NB4 (cell line): ENCODE measurements around the gene CYB561D2.

Experiments used
- MYC ChIP-seq: IDR thresholded peaks from 2 replicates; pipeline ENCODE4 v1.6.1; 2011; ENCODE audit warnings: low read depth, low read length
- POLR2A ChIP-seq: IDR thresholded peaks from 2 replicates; pipeline ENCODE4 v1.6.1; 2011; ENCODE audit warnings: mild to moderate bottlenecking; ENCODE audit not compliant: insufficient read length; ENCODE audit errors: extremely low read depth

DNA sequence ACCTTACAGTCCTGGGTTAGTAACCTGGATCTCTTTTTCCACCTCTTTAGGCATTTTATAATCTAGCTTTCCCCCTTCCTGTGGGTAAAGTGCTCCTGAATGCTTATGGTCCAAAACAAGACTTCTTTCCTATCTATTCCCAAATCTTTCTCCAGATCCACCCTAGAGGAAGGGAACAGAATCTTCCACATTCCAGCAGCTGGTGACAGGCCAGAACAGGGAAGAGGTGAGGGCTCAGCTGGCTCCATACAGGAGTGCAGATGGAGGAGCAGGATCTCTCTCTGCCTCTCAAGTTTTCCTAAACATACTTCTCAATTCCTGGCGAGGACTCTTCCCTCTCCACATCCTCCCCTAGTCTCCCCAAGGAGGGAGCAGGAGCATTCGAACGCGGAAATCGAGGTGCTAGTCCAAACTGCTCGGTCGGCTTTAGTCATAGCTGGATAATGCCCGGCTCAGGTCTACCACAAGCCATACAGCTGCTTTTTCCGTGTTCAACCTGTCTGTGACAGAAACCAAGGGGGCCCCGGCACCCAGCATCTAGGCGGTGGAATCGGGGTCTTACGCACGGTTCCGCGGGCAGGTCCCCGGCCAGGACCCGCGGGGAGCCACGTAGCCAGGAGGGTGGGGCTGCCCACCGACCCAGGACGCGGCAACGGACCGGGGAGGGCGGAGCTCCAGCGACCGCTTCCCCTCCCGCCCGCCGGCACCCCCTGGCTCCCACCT lies 14.0 kb upstream of the CYB561D2 start:
- TF ChIP-seq POLR2A (no peak), MYC (no peak)
